ENCODE data around the gene RAD51B.

The RAD51B gene

GRCh38 chr14:68525516-68525915 lies 705.9 kb downstream of the RAD51B start:
- no peak for DNase-seq (ENCODE audit: low read depth in 2 of 2)

- no peak for DNase-seq (ENCODE audit: low read depth in 2 of 2)
Observed at GRCh38 chr14:68526512-68527091, 707.0 kb downstream of the RAD51B start.

GRCh38 chr14:68527329-68527851 lies 707.8 kb downstream of the RAD51B start:
- DNase-seq (ENCODE audit: low read depth in 2 of 2), result no peak

- no peak for DNase-seq (ENCODE audit: low read depth in 2 of 2)
Observed at GRCh38 chr14:68528040-68528687, 708.6 kb downstream of the RAD51B start.

GRCh38 chr14:68530443-68530842 lies 710.9 kb downstream of the RAD51B start:
- DNase-seq (ENCODE audit: low read depth in 2 of 2), result no peak

GRCh38 chr14:68532496-68532895 lies 712.9 kb downstream of the RAD51B start:
- DNase-seq (ENCODE audit: low read depth in 2 of 2), result no peak

- no peak for DNase-seq (ENCODE audit: low read depth in 2 of 2)
Observed at GRCh38 chr14:68534276-68534675, 714.7 kb downstream of the RAD51B start.

GRCh38 chr14:68535404-68536017 lies 715.9 kb downstream of the RAD51B start:
- no peak for DNase-seq (ENCODE audit: low read depth in 2 of 2)

- no peak for DNase-seq (ENCODE audit: low read depth in 2 of 2)
Observed at GRCh38 chr14:68536018-68536410, 716.4 kb downstream of the RAD51B start.

- DNase-seq (ENCODE audit: low read depth in 2 of 2), result no peak
Observed at GRCh38 chr14:68538639-68539038, 719.1 kb downstream of the RAD51B start.

- no peak for DNase-seq (ENCODE audit: low read depth in 2 of 2)
Observed at GRCh38 chr14:68539241-68539737, 719.7 kb downstream of the RAD51B start.

- DNase-seq (ENCODE audit: low read depth in 2 of 2), result no peak
Observed at GRCh38 chr14:68539789-68540188, 720.2 kb downstream of the RAD51B start.

- no peak for DNase-seq (ENCODE audit: low read depth in 2 of 2)
Observed at GRCh38 chr14:68541178-68541896, 721.8 kb downstream of the RAD51B start.

GRCh38 chr14:68542346-68542745 lies 722.8 kb downstream of the RAD51B start:
- DNase-seq (ENCODE audit: low read depth in 2 of 2), result no peak

- DNase-seq (ENCODE audit: low read depth in 2 of 2), result no peak
Observed at GRCh38 chr14:68543516-68543915, 723.9 kb downstream of the RAD51B start.

- no peak for DNase-seq (ENCODE audit: low read depth in 2 of 2)
Observed at GRCh38 chr14:68544081-68544892, 724.7 kb downstream of the RAD51B start.

GRCh38 chr14:68546839-68547238 lies 727.3 kb downstream of the RAD51B start:
- no peak for DNase-seq (ENCODE audit: low read depth in 2 of 2)

GRCh38 chr14:68547305-68548193 lies 728.0 kb downstream of the RAD51B start:
- DNase-seq (ENCODE audit: low read depth in 2 of 2), result no peak

GRCh38 chr14:68548194-68549076 lies 728.9 kb downstream of the RAD51B start:
- DNase-seq (ENCODE audit: low read depth in 2 of 2), result no peak

All from stimulated activated CD8-positive, alpha-beta memory T cell treated with anti-CD3 and anti-CD28 coated beads, Interleukin-2, amount 100 ng/mL, for 48 hours (primary cell).